Measurements from ENCODE around the gene BEGAIN.
"Not testable (repeated sequence)": the region's sequence is repeated elsewhere in the genome, so short reads cannot be mapped to it uniquely, and the experiment has no call there.

Gene BEGAIN

GRCh38 chr14:100524933-100525243, 62.3 kb downstream of the BEGAIN start:
- no peak for DNase-seq (ENCODE audit: low read depth, low spot score)
- in situ Hi-C loops (cut with HindIII; ENCODE audit: low sequenced_read_pairs): no loop called here
- no peak overlapping the region for H3K4me3 ChIP-seq (ENCODE audit: low read depth, low read length)
- peak; percentile 38 for TF ChIP-seq CTCF (IDR thresholded peaks at IDR 0.05; ENCODE audit: low read depth, low read length)

GRCh38 chr14:100524233-100524932, 62.8 kb downstream of the BEGAIN start:
- no peak for DNase-seq (ENCODE audit: low read depth, low spot score)
- no peak for TF ChIP-seq CTCF (IDR thresholded peaks at IDR 0.05; ENCODE audit: low read depth, low read length)
- H3K4me3 ChIP-seq (ENCODE audit: low read depth, low read length): no peak overlapping the region
- in situ Hi-C loops (cut with HindIII; ENCODE audit: low sequenced_read_pairs): no loop called here

GRCh38 chr14:100523843-100524169, 63.4 kb downstream of the BEGAIN start:
- in situ Hi-C loops (cut with HindIII; ENCODE audit: low sequenced_read_pairs): no loop called here

GRCh38 chr14:100523131-100523842, 63.9 kb downstream of the BEGAIN start:
- no peak for TF ChIP-seq CTCF (IDR thresholded peaks at IDR 0.05; ENCODE audit: low read depth, low read length)
- in situ Hi-C loops (cut with HindIII; ENCODE audit: low sequenced_read_pairs): no loop called here
- no peak for DNase-seq (ENCODE audit: low read depth, low spot score)
- H3K4me3 ChIP-seq (ENCODE audit: low read depth, low read length): no peak overlapping the region

More at GRCh38 chr14:100523843-100524169, 63.4 kb downstream of the BEGAIN start:
- no peak for DNase-seq (ENCODE audit: low read depth, low spot score)
- TF ChIP-seq CTCF (IDR thresholded peaks at IDR 0.05; ENCODE audit: low read depth, low read length): no peak
- no peak overlapping the region for H3K4me3 ChIP-seq (ENCODE audit: low read depth, low read length)

GRCh38 chr14:100522616-100523099, 64.6 kb downstream of the BEGAIN start:
- in situ Hi-C loops (cut with HindIII; ENCODE audit: low sequenced_read_pairs): no loop called here
- H3K4me3 ChIP-seq (ENCODE audit: low read depth, low read length): no peak overlapping the region
- no peak for TF ChIP-seq CTCF (IDR thresholded peaks at IDR 0.05; ENCODE audit: low read depth, low read length)
- no peak for DNase-seq (ENCODE audit: low read depth, low spot score)

GRCh38 chr14:100506053-100506452, 81.2 kb downstream of the BEGAIN start:
- DNase-seq (ENCODE audit: low read depth, low spot score); in situ Hi-C loops (cut with HindIII; ENCODE audit: low sequenced_read_pairs): not testable (repeated sequence)

GRCh38 chr14:100504372-100505078, 82.7 kb downstream of the BEGAIN start:
- in situ Hi-C loops (cut with HindIII; ENCODE audit: low sequenced_read_pairs): no loop called here
- TF ChIP-seq CTCF (IDR thresholded peaks at IDR 0.05; ENCODE audit: low read depth, low read length): no peak
- no peak overlapping the region for H3K4me3 ChIP-seq (ENCODE audit: low read depth, low read length)
- no peak for DNase-seq (ENCODE audit: low read depth, low spot score)

More at GRCh38 chr14:100506053-100506452, 81.2 kb downstream of the BEGAIN start:
- not testable (repeated sequence) for H3K4me3 ChIP-seq (ENCODE audit: low read depth, low read length)
